HT-29 (cell line): Measurements from ENCODE around the gene EXOC7. TPM values are rescaled to one million over a fixed set of nuclear protein-coding genes. Genes with fewer than 3 reads are reported as not detected.

Experiments used
- DNase-seq: peaks from one replicate; pipeline ENCODE4 v3.0.0-alpha.2; 2015; ENCODE audit warnings: low spot score
- total RNA-seq: library from RNA; depleted of rRNA; stranded (reverse); fragments of >200 nt; shearing (Covaris generic); gene quantifications from 2 replicates; pipeline ENCODE4 v1.2.3, GENCODE V29; 2014

The EXOC7 gene
- total RNA-seq, 1 experiment from 2014 or later: 99.4 TPM

GRCh38 chr17:76120658-76121008 lies 17.0 kb upstream of the EXOC7 start:
- DNase-seq: no peak

DNA sequence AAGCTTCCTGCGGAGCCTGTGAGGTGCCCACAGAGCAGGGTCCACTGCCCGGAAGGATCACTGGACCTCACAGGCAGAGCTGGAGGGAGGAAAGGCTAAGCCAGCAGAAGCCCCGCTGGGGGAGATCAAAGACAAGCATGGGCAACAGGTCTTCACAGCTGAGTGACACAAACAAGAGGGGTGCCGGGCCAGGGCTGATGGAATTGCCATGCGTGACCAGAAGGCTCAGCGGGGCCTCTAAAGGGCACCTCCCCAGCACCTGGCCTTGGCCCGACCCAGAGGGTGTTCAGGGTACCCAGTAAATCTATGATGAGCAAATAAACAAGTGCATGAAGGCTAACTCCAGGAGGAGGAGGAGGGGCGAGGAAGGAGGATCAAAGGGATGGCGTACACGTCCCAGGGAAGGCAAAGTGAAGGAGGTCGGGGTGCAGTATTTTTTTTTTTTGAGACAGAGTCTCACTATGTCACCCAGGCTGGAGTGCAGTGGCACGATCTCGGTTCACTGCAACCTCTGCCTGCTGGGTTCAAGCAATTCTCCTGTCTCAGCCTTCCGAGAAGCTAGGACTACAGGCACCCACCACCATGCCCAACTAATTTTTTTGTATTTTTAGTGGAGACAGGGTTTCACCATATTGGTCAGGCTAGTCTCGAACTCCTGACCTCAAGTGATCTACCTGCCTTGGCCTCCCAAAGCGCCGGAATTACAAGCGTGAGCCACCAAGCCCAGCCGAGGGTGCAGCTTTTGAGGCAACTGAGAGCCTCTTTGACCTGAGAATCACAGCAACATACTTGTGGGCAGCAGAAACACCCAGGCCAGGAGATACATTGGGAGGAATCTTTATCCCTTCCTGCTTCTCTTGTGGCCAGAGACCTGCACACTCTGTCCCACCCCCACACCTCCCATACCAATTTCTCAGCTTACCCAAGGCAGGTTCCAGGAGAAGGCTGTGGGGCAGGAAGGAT lies 16.1 kb upstream of the EXOC7 start:
- no peak for DNase-seq

- no peak for DNase-seq
These were observed 11.7 kb upstream of the EXOC7 start for GRCh38 chr17:76115138-76115754.

GRCh38 chr17:76111956-76112355 lies 8.4 kb upstream of the EXOC7 start:
- no peak for DNase-seq

DNA sequence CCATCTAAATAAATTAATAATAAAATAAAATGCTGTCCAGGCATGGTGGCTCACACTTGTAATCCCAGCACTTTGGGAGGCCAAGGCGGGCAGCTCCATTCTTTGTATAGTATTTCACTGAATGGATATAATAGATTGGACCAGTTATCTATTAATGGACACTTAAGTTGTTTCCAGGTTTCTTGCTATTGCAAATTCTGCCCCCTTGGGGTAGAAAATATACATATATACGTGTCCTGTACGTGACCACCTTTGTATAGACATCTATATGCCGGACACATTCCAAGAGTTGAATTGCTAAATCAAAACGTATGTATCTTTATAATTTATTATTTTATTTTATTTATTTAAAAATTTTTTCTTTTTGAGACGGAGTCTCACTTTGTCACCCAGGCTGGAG lies 3.9 kb upstream of the EXOC7 start:
- peak; percentile 35 for DNase-seq

- DNase-seq: no peak
These were observed 3.1 kb upstream of the EXOC7 start for GRCh38 chr17:76106703-76107102.

- no peak for DNase-seq
These were observed 1.3 kb upstream of the EXOC7 start for GRCh38 chr17:76104896-76105231.

DNA sequence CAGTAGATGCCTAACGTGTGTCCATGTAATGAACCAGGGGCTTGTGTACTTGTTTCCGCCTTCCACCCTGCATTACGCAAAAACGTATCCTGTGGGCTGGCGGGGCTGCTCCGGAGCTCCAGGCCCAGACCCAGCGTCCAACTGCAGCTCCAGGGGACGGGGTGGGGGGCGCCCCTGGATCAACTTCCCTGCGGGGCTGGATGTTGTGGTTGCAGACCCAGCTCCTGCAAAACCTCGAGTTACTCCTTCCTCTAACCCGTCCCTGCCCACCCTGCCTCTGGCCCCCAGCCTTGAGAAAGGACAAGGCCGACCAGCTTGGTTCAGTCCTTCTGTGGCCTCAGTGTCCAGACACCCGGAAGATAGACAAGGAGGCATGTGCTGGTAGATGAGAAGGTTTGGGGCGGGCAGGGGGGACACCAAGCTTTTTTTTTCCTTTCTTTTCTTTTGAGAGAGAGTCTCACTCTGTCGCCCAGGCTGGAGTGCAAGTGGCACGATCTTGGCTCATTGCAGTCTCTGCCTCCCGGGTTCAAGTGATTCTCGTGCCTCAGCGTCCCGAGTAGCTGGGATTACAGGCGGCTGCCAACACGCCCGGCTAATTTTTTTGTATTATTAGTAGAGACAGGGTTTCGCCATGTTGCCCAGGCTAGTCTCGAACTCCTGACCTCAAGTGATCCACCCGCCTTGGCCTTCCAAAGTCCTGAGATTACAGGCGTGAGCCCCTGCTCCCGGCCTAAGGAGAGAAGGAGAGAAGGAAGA lies 731 bp upstream of the EXOC7 start:
- no peak for DNase-seq

DNA sequence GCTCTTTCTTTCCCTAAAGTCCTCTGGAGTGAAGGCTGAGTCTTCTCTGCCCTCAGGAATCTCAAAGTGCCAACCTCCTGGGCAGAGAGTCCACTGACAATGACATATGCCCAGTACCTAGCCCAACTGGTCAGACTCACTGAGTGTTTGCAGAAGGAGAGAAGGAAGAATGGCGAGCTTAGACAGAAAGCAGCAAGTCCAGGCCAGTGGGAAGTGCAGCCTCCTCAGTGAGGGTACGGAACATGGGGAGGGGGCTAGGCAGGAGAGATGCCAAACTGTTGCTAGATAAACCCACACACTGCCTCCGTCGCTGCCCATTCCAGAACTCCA lies 678 bp downstream of the EXOC7 start:
- no peak for DNase-seq

DNA sequence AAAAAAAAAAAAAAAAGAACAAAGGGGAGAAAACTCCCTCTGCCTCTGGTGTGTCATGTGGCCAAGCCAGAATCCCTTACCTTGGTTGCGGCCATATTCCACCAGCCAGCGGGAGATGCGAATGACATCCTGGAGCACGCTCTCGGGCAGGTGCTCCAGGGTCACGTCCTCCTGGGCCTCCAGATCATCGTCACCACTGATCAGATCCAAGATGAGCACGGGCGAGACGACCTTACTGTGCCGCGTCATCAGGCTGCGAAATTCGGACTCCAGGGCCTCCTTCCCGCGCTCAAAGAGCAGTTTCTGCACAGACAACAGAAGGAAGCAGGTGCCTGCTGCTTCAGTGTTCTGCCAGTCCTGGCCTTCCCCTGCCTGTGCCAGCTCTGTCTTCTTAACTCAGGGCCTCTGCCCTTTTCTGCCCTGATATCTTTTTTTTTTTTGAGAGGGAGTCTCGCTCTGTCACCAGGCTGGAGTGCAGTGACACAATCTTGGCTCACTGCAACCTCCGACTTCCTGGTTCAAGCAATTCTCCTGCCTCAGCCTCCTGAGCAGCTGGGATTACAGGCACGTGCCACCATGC lies 5.8 kb downstream of the EXOC7 start:
- DNase-seq: no peak

DNA sequence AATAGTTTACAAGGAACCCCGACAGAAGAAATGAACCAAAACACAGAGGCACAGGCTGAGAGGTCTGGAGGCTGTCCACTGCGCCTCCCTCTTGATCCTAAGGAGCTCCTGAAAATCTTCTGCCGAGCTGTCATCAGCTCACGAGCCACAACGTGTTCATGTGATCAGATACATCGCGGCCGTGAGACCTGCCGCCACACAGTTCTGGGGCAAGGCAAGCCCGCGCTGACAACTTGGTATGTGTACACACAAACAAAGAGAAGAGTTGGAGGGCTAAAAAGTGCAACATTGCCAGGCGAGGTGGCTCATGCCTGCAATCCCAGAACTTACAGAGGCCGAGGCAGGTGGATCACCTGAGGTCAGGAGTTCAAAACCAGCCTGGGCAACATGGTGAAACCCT lies 7.6 kb downstream of the EXOC7 start:
- no peak for DNase-seq

GRCh38 chr17:76094046-76094445 lies 9.5 kb downstream of the EXOC7 start:
- DNase-seq: no peak

DNA sequence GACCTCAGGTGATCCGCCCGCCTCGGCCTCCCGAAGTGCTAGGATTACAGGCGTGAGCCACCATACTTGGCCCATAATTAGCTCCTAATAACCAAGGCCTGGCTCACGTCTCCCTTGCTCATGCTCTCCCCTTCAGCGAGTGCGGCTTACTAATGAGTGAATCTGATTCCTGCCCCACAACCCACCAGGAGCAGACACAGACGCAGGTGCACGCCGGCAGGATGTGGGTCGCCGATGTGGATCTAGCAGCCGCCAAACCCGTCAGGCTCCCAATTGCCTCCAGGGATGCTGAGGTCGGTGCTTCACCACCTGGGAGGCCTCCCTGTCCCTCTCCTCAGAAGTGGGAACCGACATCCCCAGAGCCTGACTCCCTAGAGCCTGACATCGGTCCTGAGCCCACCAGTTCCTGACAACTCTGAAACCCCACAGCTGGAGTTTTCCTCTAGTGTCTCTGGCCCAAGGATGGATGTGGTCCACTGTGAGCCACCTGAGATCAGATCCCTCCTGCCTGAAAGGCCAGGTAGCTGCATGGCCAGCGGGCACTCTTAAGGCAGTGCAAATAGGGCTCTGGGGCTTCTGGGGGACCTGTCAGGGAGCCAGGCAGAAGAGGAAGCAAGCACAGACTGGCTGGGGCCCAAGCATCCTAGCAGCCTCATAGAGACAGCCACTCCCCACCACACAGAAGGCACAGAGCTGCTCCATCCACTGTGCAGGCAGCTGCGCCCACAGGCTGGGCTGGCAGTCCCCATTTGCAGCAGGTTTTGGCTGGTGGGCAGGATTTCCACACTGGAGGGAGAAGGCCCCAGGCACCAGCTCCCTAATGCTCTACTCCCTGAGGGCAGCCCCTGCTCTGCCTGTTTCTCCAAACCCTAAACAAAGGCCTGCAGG lies 10.8 kb downstream of the EXOC7 start:
- DNase-seq: no peak

- no peak for DNase-seq
These were observed 11.9 kb downstream of the EXOC7 start for GRCh38 chr17:76091526-76092286.

DNA sequence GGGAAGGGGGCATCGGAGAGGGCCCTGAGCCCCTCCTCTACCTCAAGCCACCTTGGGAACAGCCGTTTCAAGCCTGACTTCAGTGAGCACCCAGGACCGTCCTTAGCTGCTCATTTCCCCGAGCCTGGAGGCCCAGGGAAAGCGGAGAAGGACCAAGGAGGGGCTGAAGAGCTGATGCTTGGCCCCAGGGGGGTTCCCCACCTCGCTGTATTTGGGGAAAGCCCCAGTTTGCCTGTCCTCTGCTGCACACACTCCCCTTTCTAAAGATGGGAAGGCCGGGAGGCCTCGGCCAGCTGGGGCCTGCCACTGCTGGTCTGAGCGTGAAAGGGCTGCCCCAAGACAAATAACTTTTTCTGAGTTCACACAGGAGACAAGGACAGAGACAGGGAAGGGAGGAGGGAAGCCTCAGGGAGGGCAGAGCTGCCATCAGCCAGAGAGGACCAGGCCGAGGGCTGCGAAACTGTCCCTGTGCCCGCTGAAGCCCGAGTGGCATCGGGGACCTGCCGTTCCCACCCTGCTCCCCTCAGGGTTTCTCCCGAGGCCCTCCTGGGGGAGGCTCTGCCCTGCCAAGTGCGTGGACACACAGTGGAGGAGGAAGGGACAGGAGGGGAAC lies 13.0 kb downstream of the EXOC7 start:
- DNase-seq: no peak

DNA sequence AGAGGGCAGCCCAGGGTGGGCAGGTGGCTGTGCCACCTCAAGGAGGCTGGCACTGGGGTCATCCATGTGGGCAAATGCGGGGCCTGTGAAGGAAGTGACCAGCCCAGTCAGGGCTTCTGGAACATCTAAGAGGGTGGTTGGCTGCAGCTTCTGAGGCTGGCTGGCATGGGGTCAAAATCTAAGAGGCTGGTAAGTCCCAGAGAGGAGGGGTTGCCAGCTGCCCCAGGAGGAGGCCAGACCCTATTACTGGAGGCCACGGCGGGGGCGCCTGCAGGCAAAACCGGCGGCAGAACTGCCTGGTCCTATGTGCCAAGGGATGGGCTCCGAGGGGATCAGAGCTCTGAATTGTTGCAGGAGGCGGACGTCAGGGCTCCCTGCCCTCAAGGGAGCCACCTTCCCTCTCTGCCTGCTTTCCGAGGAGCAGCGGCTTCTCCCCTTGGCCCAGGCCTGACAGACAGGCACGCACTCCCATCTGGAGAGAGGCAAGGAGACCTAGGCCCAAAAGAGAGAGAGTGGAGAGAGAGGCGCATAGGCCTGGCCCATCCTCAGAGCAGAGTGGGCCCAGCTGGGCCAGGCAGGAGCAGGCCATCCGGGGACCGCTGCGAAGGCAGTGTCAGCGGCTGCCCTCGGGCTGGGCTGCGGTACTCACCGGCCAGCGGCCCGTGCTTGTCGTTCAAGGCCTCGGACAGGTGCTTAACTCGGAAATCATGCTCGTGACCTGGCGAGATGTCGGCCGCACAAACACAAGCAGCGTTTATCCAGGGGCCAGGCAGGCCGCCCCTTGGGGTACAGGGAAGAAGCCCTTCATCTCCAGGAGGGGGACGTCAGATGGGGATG lies 13.7 kb downstream of the EXOC7 start:
- no peak for DNase-seq

DNA sequence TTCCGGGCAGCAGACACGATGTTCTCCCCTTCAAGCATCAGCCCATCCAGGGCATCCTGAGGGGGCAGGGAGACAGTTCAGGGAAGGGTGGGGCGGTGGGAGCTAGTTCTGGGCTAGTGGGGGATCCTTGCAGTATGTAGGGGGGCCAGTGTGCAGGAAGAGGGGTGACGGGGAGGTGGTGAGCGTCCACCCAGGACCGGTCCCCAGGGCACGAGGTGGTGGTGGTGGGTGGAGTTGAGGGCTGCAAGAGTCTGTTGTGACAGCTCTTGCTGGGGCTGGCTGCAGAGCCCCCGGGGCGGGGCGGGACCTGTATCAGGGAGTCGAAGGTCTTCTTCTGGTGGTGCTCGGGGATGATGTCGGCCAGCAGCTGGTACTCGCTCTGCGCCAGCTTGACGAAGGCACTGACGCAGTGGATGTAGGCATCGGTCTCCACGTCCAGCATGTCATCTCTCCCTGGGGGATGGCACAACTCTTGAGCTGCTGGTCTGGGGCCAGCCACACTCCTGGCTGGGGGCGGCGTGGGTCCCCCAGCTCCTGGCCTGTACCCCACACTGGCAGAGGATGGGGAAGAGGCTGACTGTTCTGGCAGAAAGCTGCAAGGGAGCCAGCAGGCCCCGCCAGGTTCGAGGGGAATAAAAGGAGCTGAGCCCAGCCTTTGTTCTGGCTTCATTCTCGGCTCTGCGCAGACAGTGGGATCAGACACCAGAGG lies 14.6 kb downstream of the EXOC7 start:
- no peak for DNase-seq

GRCh38 chr17:76088041-76088867 lies 15.3 kb downstream of the EXOC7 start:
- no peak for DNase-seq
